Globus pallidus (tissue), 1 donor: ENCODE data around the gene PHPT1.
"Not testable (repeated sequence)": the region's sequence is repeated elsewhere in the genome, so short reads cannot be mapped to it uniquely, and the experiment has no call there.

Experiments used
- DNase-seq: peaks from one replicate; pipeline ENCODE4 v3.0.0-alpha.2; 2015; ENCODE audit warnings: low spot score

Gene PHPT1

GRCh38 chr9:136860529-136860928, 11.3 kb downstream of the PHPT1 start:
- DNase-seq: no peak

- DNase-seq: no peak
Observed at GRCh38 chr9:136860933-136861873, 12.0 kb downstream of the PHPT1 start.

GRCh38 chr9:136861874-136862457, 12.8 kb downstream of the PHPT1 start:
- DNase-seq: no peak

- DNase-seq: no peak
Observed at GRCh38 chr9:136862849-136863622, 13.8 kb downstream of the PHPT1 start.

- no peak for DNase-seq
Observed at GRCh38 chr9:136863623-136864273, 14.5 kb downstream of the PHPT1 start.

- no peak for DNase-seq
Observed at GRCh38 chr9:136865041-136865767, 16.0 kb downstream of the PHPT1 start.

GRCh38 chr9:136865768-136866103, 16.5 kb downstream of the PHPT1 start:
- DNase-seq: no peak

GRCh38 chr9:136866898-136867421, 17.8 kb downstream of the PHPT1 start:
- DNase-seq: not testable (repeated sequence)

- no peak for DNase-seq
Observed at GRCh38 chr9:136867480-136867879, 18.3 kb downstream of the PHPT1 start.

GRCh38 chr9:136867917-136868316, 18.7 kb downstream of the PHPT1 start:
- DNase-seq: no peak

GRCh38 chr9:136868644-136869043, 19.4 kb downstream of the PHPT1 start:
- no peak for DNase-seq

- not testable (repeated sequence) for DNase-seq
Observed at GRCh38 chr9:136869611-136870010, 20.4 kb downstream of the PHPT1 start.

GRCh38 chr9:136875155-136875554, 25.9 kb downstream of the PHPT1 start:
- DNase-seq: no peak

GRCh38 chr9:136876476-136876875, 27.3 kb downstream of the PHPT1 start:
- no peak for DNase-seq

GRCh38 chr9:136880651-136881050, 31.4 kb downstream of the PHPT1 start:
- no peak for DNase-seq

- DNase-seq: no peak
Observed at GRCh38 chr9:136881691-136882108, 32.5 kb downstream of the PHPT1 start.

GRCh38 chr9:136882109-136882946, 33.1 kb downstream of the PHPT1 start:
- no peak for DNase-seq

GRCh38 chr9:136882947-136883283, 33.7 kb downstream of the PHPT1 start:
- not testable (repeated sequence) for DNase-seq

GRCh38 chr9:136883670-136884069, 34.5 kb downstream of the PHPT1 start:
- DNase-seq: not testable (repeated sequence)

GRCh38 chr9:136885950-136886578, 36.9 kb downstream of the PHPT1 start, which contains the start of gene TRAF2:
TRAF2 (plus strand) TSS chr9:136886516; CDS start chr9:136898741, 12,225 bp downstream.
- peak; percentile 97 for DNase-seq
